ENCODE results near the gene KPNA2. TPM values are rescaled to one million over a fixed set of nuclear protein-coding genes. Genes with fewer than 3 reads are reported as not detected.

Gene KPNA2
- total and polyA plus RNA-seq, 2 of the 13 experiments (the other 11 are each of a cell fraction or from before 2014, with no cell fraction given), result 111 to 305 TPM

- no peak for TF ChIP-seq ZNF337 (CRISPR knock-in tag; IDR thresholded peaks at IDR 0.05; ENCODE audit: borderline replicate concordance, low read depth)
- TF ChIP-seq ZNF691 (CRISPR knock-in tag; IDR thresholded peaks at IDR 0.05; ENCODE audit: borderline replicate concordance, low read depth), result no peak
- peak; percentile 10; the same call in 1 of the 2 replicates for TF ChIP-seq ZNF605 (CRISPR knock-in tag; IDR thresholded peaks at IDR 0.05)
- TF ChIP-seq TOE1 (CRISPR knock-in tag; IDR thresholded peaks at IDR 0.05), result no peak
- peak; percentile 41; the same call in 1 of the 2 replicates for TF ChIP-seq ZNF687 (CRISPR knock-in tag; IDR thresholded peaks at IDR 0.05)
- TF ChIP-seq AHDC1 (CRISPR knock-in tag; IDR thresholded peaks at IDR 0.05; ENCODE audit: borderline replicate concordance), result no peak
- TF ChIP-seq ZNF275 (CRISPR knock-in tag; IDR thresholded peaks at IDR 0.05; ENCODE audit: borderline replicate concordance), result no peak
- peak; percentile 93 for TF ChIP-seq BCL6 (CRISPR knock-in tag; IDR thresholded peaks at IDR 0.05)
- no peak for TF ChIP-seq TBX2 (CRISPR knock-in tag; IDR thresholded peaks at IDR 0.05; ENCODE audit: borderline replicate concordance)
- no peak for TF ChIP-seq ELF3 (CRISPR knock-in tag; IDR thresholded peaks at IDR 0.05)
- TF ChIP-seq ZNF709 (CRISPR knock-in tag; IDR thresholded peaks at IDR 0.05), result 0 out of 2 replicates have a peak, but pooled peaks have one; percentile 38
- 0 out of 2 replicates have a peak, but pooled peaks have one; percentile 12 for TF ChIP-seq HOMEZ (CRISPR knock-in tag; IDR thresholded peaks at IDR 0.05; ENCODE audit: low read depth)
- TF ChIP-seq BHLHE40 (IDR thresholded peaks at IDR 0.05; ENCODE audit: low read length), result peak; percentile 92
- TF ChIP-seq GABPA (IDR thresholded peaks at IDR 0.05; ENCODE audit: low read depth, low read length), result no peak
- peak; percentile 72 for TF ChIP-seq GABPA (CRISPR knock-in tag; IDR thresholded peaks at IDR 0.05; ENCODE audit: low read depth)
These were observed 26.2 kb downstream of the KPNA2 start (continued) for GRCh38 chr17:68061512-68062313.

Measured in HepG2 (cell line).